ENCODE results near the gene MYADM.

DNA sequence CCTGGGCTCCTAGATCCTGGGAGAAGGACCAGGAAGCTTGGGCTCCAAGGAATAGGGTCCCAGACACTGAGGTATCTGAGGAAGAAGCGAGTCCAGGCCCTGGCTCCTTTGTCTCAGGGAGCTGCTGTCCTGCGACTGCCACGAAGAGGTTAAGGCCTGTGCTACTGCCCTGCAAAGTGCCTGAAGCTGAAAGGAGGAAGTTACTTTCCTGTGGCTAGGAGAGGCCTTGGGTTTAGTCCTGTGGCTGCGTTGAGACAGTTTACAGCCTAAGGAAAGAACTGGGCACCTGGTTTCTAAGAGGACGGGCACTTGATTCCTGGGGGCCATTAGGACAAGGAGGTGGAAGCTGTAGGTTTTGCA lies 2.8 kb downstream of the MYADM start:
- TF ChIP-seq EZH2 (IDR thresholded peaks at IDR 0.05) (no peak), POLR2AphosphoS5 (IDR thresholded peaks at IDR 0.05; ENCODE audit: borderline replicate concordance, low read depth, low read length) (no peak)

All from SK-N-MC (cell line).